PC-9 (cell line): ENCODE measurements around the gene SPIB.

ENCODE experiments used
- EZH2 ChIP-seq: fragments of 200-600 bp; sonication (generic); IDR thresholded peaks from 2 replicates; pipeline ENCODE4 v1.8.0; 2017; ENCODE audit warnings: antibody characterized with exemption, low read depth
- TF ChIP-seq, protein P1 (sequence below): fragments of 200-600 bp; sonication (generic); conservative IDR thresholded peaks from 2 replicates; pipeline ENCODE4 v1.6.1; 2017; ENCODE audit warnings: mixed run types, antibody characterized with exemption, mild to moderate bottlenecking, moderate library complexity

DNA sequence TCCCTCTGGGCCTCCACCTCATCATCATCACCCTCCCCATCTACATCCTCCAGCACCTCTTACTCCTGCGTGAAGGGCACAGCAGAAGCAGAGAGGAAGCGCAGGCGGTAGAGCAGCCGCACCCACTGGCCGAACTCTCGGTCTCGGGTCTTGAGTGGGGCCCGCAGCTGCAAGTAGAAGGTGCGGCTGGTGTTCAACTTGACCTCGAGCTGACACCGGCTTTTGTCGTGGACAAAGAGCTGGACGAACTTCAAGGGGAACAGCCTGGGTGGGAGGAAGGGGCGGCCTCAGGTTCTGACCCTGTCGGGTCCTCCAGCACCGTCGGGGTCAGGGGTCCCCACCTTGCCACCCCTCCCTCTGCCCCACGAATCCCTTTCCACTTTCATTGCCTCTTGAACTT, 48.8 kb downstream of the SPIB start:
- TF ChIP-seq, protein P1, sequence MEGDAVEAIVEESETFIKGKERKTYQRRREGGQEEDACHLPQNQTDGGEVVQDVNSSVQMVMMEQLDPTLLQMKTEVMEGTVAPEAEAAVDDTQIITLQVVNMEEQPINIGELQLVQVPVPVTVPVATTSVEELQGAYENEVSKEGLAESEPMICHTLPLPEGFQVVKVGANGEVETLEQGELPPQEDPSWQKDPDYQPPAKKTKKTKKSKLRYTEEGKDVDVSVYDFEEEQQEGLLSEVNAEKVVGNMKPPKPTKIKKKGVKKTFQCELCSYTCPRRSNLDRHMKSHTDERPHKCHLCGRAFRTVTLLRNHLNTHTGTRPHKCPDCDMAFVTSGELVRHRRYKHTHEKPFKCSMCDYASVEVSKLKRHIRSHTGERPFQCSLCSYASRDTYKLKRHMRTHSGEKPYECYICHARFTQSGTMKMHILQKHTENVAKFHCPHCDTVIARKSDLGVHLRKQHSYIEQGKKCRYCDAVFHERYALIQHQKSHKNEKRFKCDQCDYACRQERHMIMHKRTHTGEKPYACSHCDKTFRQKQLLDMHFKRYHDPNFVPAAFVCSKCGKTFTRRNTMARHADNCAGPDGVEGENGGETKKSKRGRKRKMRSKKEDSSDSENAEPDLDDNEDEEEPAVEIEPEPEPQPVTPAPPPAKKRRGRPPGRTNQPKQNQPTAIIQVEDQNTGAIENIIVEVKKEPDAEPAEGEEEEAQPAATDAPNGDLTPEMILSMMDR, result no peak
- no peak for TF ChIP-seq EZH2
